Thyroid gland (tissue), 4 donors: ENCODE data around the gene CLINT1.

Experiments used
- CTCF ChIP-seq, 6 experiments: fragments of 200-600 bp in 3 of 6; fragments of 450-650 bp in 3 of 6; sonication (generic) in 3 of 6; IDR thresholded peaks; one replicate each; pipeline ENCODE4 v1.5.1; 2016 to 2019; ENCODE audit warnings: antibody characterized with exemption in 6 of 6, mild to moderate bottlenecking in 2 of 6, inconsistent platforms in 1 of 6, moderate library complexity in 1 of 6
- POLR2A ChIP-seq, 2 donors: fragments of 450-650 bp; IDR thresholded peaks; one replicate each; pipeline ENCODE4 v1.6.1; 2017; ENCODE audit warnings: antibody characterized with exemption in 2 of 2, mild to moderate bottlenecking in 2 of 2, moderate library complexity in 1 of 2

DNA sequence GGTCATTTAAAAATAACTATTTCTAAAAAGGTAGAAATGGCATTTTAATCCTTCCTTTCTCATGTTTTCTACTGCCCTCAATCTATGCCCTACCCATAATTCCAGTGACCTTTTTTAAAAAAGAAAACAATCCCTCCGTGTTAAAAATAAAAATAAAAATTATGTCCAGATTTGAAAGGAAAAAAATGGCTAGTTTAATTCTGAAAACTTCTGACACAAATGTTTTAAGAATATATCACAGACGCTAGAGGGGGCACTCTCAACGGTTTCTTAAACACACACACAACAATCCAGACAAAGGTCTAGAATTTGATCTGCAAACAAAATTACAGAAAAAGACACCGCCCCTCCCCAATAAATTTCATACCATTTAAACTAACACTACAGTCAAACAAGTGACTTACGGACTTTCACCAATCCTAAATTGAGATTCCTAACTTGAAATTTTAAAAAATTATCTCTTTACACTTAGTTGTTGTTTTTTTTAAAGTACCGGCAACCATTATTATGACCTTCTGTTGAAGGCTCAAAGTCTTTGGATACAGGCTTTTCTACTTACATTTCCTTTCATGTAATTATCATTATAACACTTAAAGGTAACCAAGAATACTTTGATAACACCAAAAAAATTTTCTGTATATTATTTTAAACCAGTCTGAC is 38.2 kb downstream of the CLINT1 start:
- TF ChIP-seq CTCF (IDR thresholded peaks at IDR 0.05) (peak; percentile 23 to 70 (median 41)), POLR2A (IDR thresholded peaks at IDR 0.05) (no peak)
